ENCODE results near the gene TMEM171.

Gene TMEM171

GRCh38 chr5:73121119-73121463 lies 716 bp downstream of the TMEM171 start:
- no peak for DNase-seq (ENCODE audit: low spot score)

- no peak for DNase-seq (ENCODE audit: low spot score)
These were observed 2.8 kb downstream of the TMEM171 start for GRCh38 chr5:73122875-73123810.

GRCh38 chr5:73125289-73125688 lies 4.9 kb downstream of the TMEM171 start:
- DNase-seq (ENCODE audit: low spot score): no peak

GRCh38 chr5:73126381-73126780 lies 6.0 kb downstream of the TMEM171 start:
- no peak for DNase-seq (ENCODE audit: low spot score)

- DNase-seq (ENCODE audit: low spot score): no peak
These were observed 6.6 kb downstream of the TMEM171 start for GRCh38 chr5:73126957-73127356.

GRCh38 chr5:73129143-73129542 lies 8.8 kb downstream of the TMEM171 start:
- no peak for DNase-seq (ENCODE audit: low spot score)

GRCh38 chr5:73130811-73131210 lies 10.4 kb downstream of the TMEM171 start:
- no peak for DNase-seq (ENCODE audit: low spot score)

- DNase-seq (ENCODE audit: low spot score): no peak
These were observed 11.5 kb downstream of the TMEM171 start for GRCh38 chr5:73131711-73132425.

GRCh38 chr5:73132759-73133158 lies 12.4 kb downstream of the TMEM171 start:
- no peak for DNase-seq (ENCODE audit: low spot score)

GRCh38 chr5:73135021-73135420 lies 14.6 kb downstream of the TMEM171 start:
- no peak for DNase-seq (ENCODE audit: low spot score)

- DNase-seq (ENCODE audit: low spot score): peak; percentile 22
These were observed 15.2 kb downstream of the TMEM171 start for GRCh38 chr5:73135429-73136054.

- DNase-seq (ENCODE audit: low spot score): no peak
These were observed 15.7 kb downstream of the TMEM171 start for GRCh38 chr5:73136055-73136562.

- DNase-seq (ENCODE audit: low spot score): no peak
These were observed 17.5 kb downstream of the TMEM171 start for GRCh38 chr5:73137563-73138530.

- no peak for DNase-seq (ENCODE audit: low spot score)
These were observed 19.1 kb downstream of the TMEM171 start for GRCh38 chr5:73139485-73139884.

GRCh38 chr5:73140801-73141200 lies 20.4 kb downstream of the TMEM171 start:
- no peak for DNase-seq (ENCODE audit: low spot score)

GRCh38 chr5:73142035-73142434 lies 21.7 kb downstream of the TMEM171 start:
- DNase-seq (ENCODE audit: low spot score): no peak

- no peak for DNase-seq (ENCODE audit: low spot score)
These were observed 23.3 kb downstream of the TMEM171 start for GRCh38 chr5:73143716-73144115.

- DNase-seq (ENCODE audit: low spot score): no peak
These were observed 29.2 kb downstream of the TMEM171 start for GRCh38 chr5:73149540-73149939.

GRCh38 chr5:73150876-73151275 lies 30.5 kb downstream of the TMEM171 start:
- no peak for DNase-seq (ENCODE audit: low spot score)

- no peak for DNase-seq (ENCODE audit: low spot score)
These were observed 31.5 kb downstream of the TMEM171 start for GRCh38 chr5:73151766-73152410.
